MCF 10A (cell line): Measurements from ENCODE around the gene BLTP3A. TPM values are rescaled to one million over a fixed set of nuclear protein-coding genes. Genes with fewer than 3 reads are reported as not detected.
"Not testable (repeated sequence)": the region's sequence is repeated elsewhere in the genome, so short reads cannot be mapped to it uniquely, and the experiment has no call there.

Experiments used
- BruUV-seq: library from RNA; stranded (reverse); fragments of 400-500 nt; replicated peaks from 2 replicates; lab custom pipeline; 2021; lab: Mats Ljungman, UMichigan
- CTCF ChIA-PET: fragments of 300-600 bp; sonication (Branson Sonifier 250); formaldehyde crosslinking; extraction: SDS; loops from one replicate; lab custom pipeline; 2021; ENCODE audit warnings: antibody characterized with exemption, inconsistent platforms; lab: Yijun Ruan, JAX
- POLR2A ChIA-PET: fragments of 300-600, 350-650 bp; sonication (Branson Sonifier 250); formaldehyde crosslinking; extraction: SDS; loops from one replicate; lab custom pipeline; 2020; ENCODE audit warnings: antibody characterized with exemption, inconsistent platforms; lab: Yijun Ruan, JAX
- DNase-seq: peaks from one replicate; pipeline ENCODE4 v3.0.0-alpha.2; 2018; ENCODE audit not compliant: unreplicated experiment
- H3K27ac Mint-ChIP-seq: one replicate; pipeline ENCODE4 v1.8.0; 2022; ENCODE audit warnings: mild to moderate bottlenecking, low read depth, mixed read lengths; ENCODE audit not compliant: unreplicated experiment
- H3K27me3 Mint-ChIP-seq: one replicate; pipeline ENCODE4 v1.8.0; 2022; ENCODE audit warnings: mixed read lengths; ENCODE audit not compliant: insufficient read depth, unreplicated experiment
- H3K36me3 Mint-ChIP-seq: one replicate; pipeline ENCODE4 v1.8.0; 2022; ENCODE audit warnings: mild to moderate bottlenecking, moderate library complexity, mixed read lengths; ENCODE audit not compliant: insufficient read depth, unreplicated experiment
- H3K4me1 Mint-ChIP-seq: one replicate; pipeline ENCODE4 v1.8.0; 2022; ENCODE audit warnings: mixed read lengths; ENCODE audit not compliant: insufficient read depth, unreplicated experiment
- H3K4me3 Mint-ChIP-seq: one replicate; pipeline ENCODE4 v1.8.0; 2022; ENCODE audit warnings: mild to moderate bottlenecking, moderate library complexity, mixed read lengths; ENCODE audit not compliant: unreplicated experiment
- H3K9me3 Mint-ChIP-seq: one replicate; pipeline ENCODE4 v1.8.0; 2022; ENCODE audit warnings: mixed read lengths; ENCODE audit not compliant: unreplicated experiment
- CTCF ChIP-seq: fragments of 200-600 bp; IDR thresholded peaks from one replicate; pipeline ENCODE4 v1.8.0; 2022; ENCODE audit warnings: antibody characterized with exemption, mild to moderate bottlenecking; ENCODE audit not compliant: unreplicated experiment
- intact Hi-C: fragments of 100-400 bp; cut with micrococcal nuclease; formaldehyde crosslinking; loops from 2 replicates; pipeline ENCODE4 v1.14.1; 2022
- total RNA-seq: library from RNA; stranded (reverse); gene quantifications from 2 replicates; pipeline ENCODE4 v1.2.3, GENCODE V29; 2022

The BLTP3A gene
- total RNA-seq, 1 experiment from 2014 or later, result 25.4 TPM

GRCh38 chr6:34798057-34798456, 6.2 kb downstream of the BLTP3A start:
- H3K27me3 Mint-ChIP-seq, result no peaks in the 10 kb centered on the region
- BruUV-seq, result no TSS peak
- no peak overlapping the region for H3K4me3 Mint-ChIP-seq
- H3K27ac Mint-ChIP-seq, result no peak overlapping the region
- ChIA-PET CTCF (interaction anchor here (0.6 kb wide), 1 partner anchor 341 kb away, joined by 3 read pairs; no protein-coding TSS in a partner anchor), POLR2A (no interaction called here)
- peaks cover 9% of the 10 kb centered on the region for H3K4me1 Mint-ChIP-seq
- peaks cover 6% of the 10 kb centered on the region for H3K36me3 Mint-ChIP-seq
- no peak for TF ChIP-seq CTCF
- intact Hi-C loops, result no loop called here
- no peak for DNase-seq
- no peaks in the 10 kb centered on the region for H3K9me3 Mint-ChIP-seq

GRCh38 chr6:34799547-34799946, 7.7 kb downstream of the BLTP3A start:
- intact Hi-C loops, result no loop called here
- Mint-ChIP-seq H3K4me3 (no peak overlapping the region), H3K4me1 (peaks cover 9% of the 10 kb centered on the region), H3K27me3 (no peaks in the 10 kb centered on the region), H3K36me3 (peaks cover 6% of the 10 kb centered on the region), H3K27ac (no peak overlapping the region), H3K9me3 (no peaks in the 10 kb centered on the region)
- ChIA-PET CTCF (no interaction called here), POLR2A (interaction anchor here (0.7 to 1.2 kb wide), 3 partner anchors 11 to 335 kb away, joined by 3 to 4 read pairs (median 3); no protein-coding TSS in a partner anchor)
- no peak for TF ChIP-seq CTCF
- BruUV-seq, result no TSS peak
- DNase-seq, result no peak

GRCh38 chr6:34804543-34804942, 12.7 kb downstream of the BLTP3A start:
- no peak for TF ChIP-seq CTCF
- CTCF ChIA-PET, result interaction anchor here (0.6 to 3.0 kb wide), 10 partner anchors 11 to 1959 kb away, joined by 3 to 6 read pairs (median 3); partner anchors contain the start of gene BLTP3A
- intact Hi-C loops, result no loop called here
- H3K9me3 Mint-ChIP-seq, result no peaks in the 10 kb centered on the region
- no peak for DNase-seq
- H3K36me3 Mint-ChIP-seq, result no peaks in the 10 kb centered on the region
- POLR2A ChIA-PET, result interaction anchor here (0.6 to 5.9 kb wide), 5 partner anchors 8 to 84 kb away, joined by 3 to 50 read pairs (median 3); partner anchors contain the start of genes ANKS1A, BLTP3A and SNRPC
- H3K27me3 Mint-ChIP-seq, result no peaks in the 10 kb centered on the region
- no peak overlapping the region for H3K27ac Mint-ChIP-seq
- H3K4me3 Mint-ChIP-seq, result no peak overlapping the region
- peaks cover 16% of the 10 kb centered on the region for H3K4me1 Mint-ChIP-seq
- no TSS peak for BruUV-seq

GRCh38 chr6:34805074-34805473, 13.2 kb downstream of the BLTP3A start:
- H3K4me3 Mint-ChIP-seq, result not testable (repeated sequence)

More at GRCh38 chr6:34805074-34805473, 13.2 kb downstream of the BLTP3A start:
- H3K27me3 Mint-ChIP-seq, H3K9me3 Mint-ChIP-seq, DNase-seq, H3K27ac Mint-ChIP-seq, intact Hi-C loops, H3K36me3 Mint-ChIP-seq, BruUV-seq: not testable (repeated sequence)
- CTCF ChIA-PET, result interaction anchor here (0.6 to 3.0 kb wide), 11 partner anchors 12 to 1959 kb away, joined by 3 to 6 read pairs (median 3); partner anchors contain the start of gene BLTP3A
- POLR2A ChIA-PET, result interaction anchor here (0.8 to 5.9 kb wide), 7 partner anchors 9 to 454 kb away, joined by 3 to 50 read pairs (median 3); partner anchors contain the start of genes ANKS1A and BLTP3A
- peaks cover 16% of the 10 kb centered on the region for H3K4me1 Mint-ChIP-seq
